Activated CD4-positive, alpha-beta T cell treated with anti-CD3 and anti-CD28 coated beads for 1 hour (primary cell): ENCODE results near the gene FOXA1.

Source experiments
- DNase-seq: peaks from one replicate; pipeline ENCODE4 v3.0.0-alpha.2; 2020

The FOXA1 gene

GRCh38 chr14:37553935-37554550 is 41.0 kb downstream of the FOXA1 start:
- DNase-seq = no peak

GRCh38 chr14:37551119-37551518 is 43.9 kb downstream of the FOXA1 start:
- DNase-seq = no peak

- DNase-seq = no peak
Observed at GRCh38 chr14:37550511-37550910, 44.5 kb downstream of the FOXA1 start.

- no peak for DNase-seq
Observed at GRCh38 chr14:37546621-37547447, 48.2 kb downstream of the FOXA1 start.

GRCh38 chr14:37545174-37545573 is 49.9 kb downstream of the FOXA1 start:
- DNase-seq = no peak

GRCh38 chr14:37544407-37544806 is 50.6 kb downstream of the FOXA1 start:
- no peak for DNase-seq

- DNase-seq = no peak
Observed at GRCh38 chr14:37539992-37540391, 55.1 kb downstream of the FOXA1 start.
